ENCODE results near the gene OCIAD2. TPM values are rescaled to one million over a fixed set of nuclear protein-coding genes. Genes with fewer than 3 reads are reported as not detected.
A peak's percentile ranks its signal among the peaks of the same experiment; 100 is the strongest.
"Not testable (repeated sequence)": the region's sequence is repeated elsewhere in the genome, so short reads cannot be mapped to it uniquely, and the experiment has no call there.

The OCIAD2 gene
- total RNA-seq, 1 donor: 7.6 TPM

GRCh38 chr4:48931459-48931858 is 24.9 kb upstream of the OCIAD2 start:
- Histone ChIP-seq H3K4me1 (ENCODE audit: insufficient read depth, low read length) (no peaks in the 10 kb centered on the region), H3K4me3 (ENCODE audit: insufficient read depth, low read length) (no peak overlapping the region), H3K36me3 (ENCODE audit: insufficient read depth, low read length) (no peaks in the 10 kb centered on the region), H3K27ac (ENCODE audit: low read depth, low read length) (no peak overlapping the region), H3K27me3 (ENCODE audit: insufficient read depth, low read length) (no peaks in the 10 kb centered on the region), H3K9me3 (ENCODE audit: low read depth, low read length) (no peaks in the 10 kb centered on the region), H3K4me2 (ENCODE audit: insufficient read depth, low read length) (no peak overlapping the region), H3K79me2 (ENCODE audit: insufficient read depth, low read length) (no peaks in the 10 kb centered on the region), H2AFZ (ENCODE audit: low read length) (no peak overlapping the region), H4K20me1 (ENCODE audit: insufficient read depth, low read length) (no peaks in the 10 kb centered on the region)
- DNase-seq (ENCODE audit: insufficient read length, low spot score, missing footprints): no peak
- peak; percentile 16 for TF ChIP-seq CTCF (IDR thresholded peaks at IDR 0.05; ENCODE audit: extremely low read depth, low read depth, low read length)

GRCh38 chr4:48930654-48931053 is 24.1 kb upstream of the OCIAD2 start:
- H3K27ac ChIP-seq (ENCODE audit: low read depth, low read length): no peak overlapping the region
- DNase-seq (ENCODE audit: insufficient read length, low spot score, missing footprints): no peak

GRCh38 chr4:48924416-48924815 is 17.8 kb upstream of the OCIAD2 start:
- Histone ChIP-seq H3K27ac (ENCODE audit: low read depth, low read length) (no peak overlapping the region), H3K27me3 (ENCODE audit: insufficient read depth, low read length) (no peaks in the 10 kb centered on the region), H3K4me1 (ENCODE audit: insufficient read depth, low read length) (no peaks in the 10 kb centered on the region), H2AFZ (ENCODE audit: low read length) (no peak overlapping the region), H3K79me2 (ENCODE audit: insufficient read depth, low read length) (no peaks in the 10 kb centered on the region), H3K4me3 (ENCODE audit: insufficient read depth, low read length) (no peak overlapping the region), H3K9me3 (ENCODE audit: low read depth, low read length) (no peaks in the 10 kb centered on the region), H3K36me3 (ENCODE audit: insufficient read depth, low read length) (no peaks in the 10 kb centered on the region), H4K20me1 (ENCODE audit: insufficient read depth, low read length) (no peaks in the 10 kb centered on the region), H3K4me2 (ENCODE audit: insufficient read depth, low read length) (no peak overlapping the region)
- TF ChIP-seq CTCF (IDR thresholded peaks at IDR 0.05; ENCODE audit: extremely low read depth, low read depth, low read length): no peak
- DNase-seq (ENCODE audit: insufficient read length, low spot score, missing footprints): no peak

More at GRCh38 chr4:48930654-48931053, 24.1 kb upstream of the OCIAD2 start:
- no peak overlapping the region for H3K4me2 ChIP-seq (ENCODE audit: insufficient read depth, low read length)
- no peaks in the 10 kb centered on the region for H3K36me3 ChIP-seq (ENCODE audit: insufficient read depth, low read length)
- no peaks in the 10 kb centered on the region for H3K4me1 ChIP-seq (ENCODE audit: insufficient read depth, low read length)
- H2AFZ ChIP-seq (ENCODE audit: low read length): no peak overlapping the region
- no peaks in the 10 kb centered on the region for H3K79me2 ChIP-seq (ENCODE audit: insufficient read depth, low read length)
- H4K20me1 ChIP-seq (ENCODE audit: insufficient read depth, low read length): no peaks in the 10 kb centered on the region
- H3K4me3 ChIP-seq (ENCODE audit: insufficient read depth, low read length): no peak overlapping the region
- no peak for TF ChIP-seq CTCF (IDR thresholded peaks at IDR 0.05; ENCODE audit: extremely low read depth, low read depth, low read length)
- H3K27me3 ChIP-seq (ENCODE audit: insufficient read depth, low read length): no peaks in the 10 kb centered on the region
- H3K9me3 ChIP-seq (ENCODE audit: low read depth, low read length): no peaks in the 10 kb centered on the region

- H3K79me2 ChIP-seq (ENCODE audit: insufficient read depth, low read length); H3K36me3 ChIP-seq (ENCODE audit: insufficient read depth, low read length); H3K27me3 ChIP-seq (ENCODE audit: insufficient read depth, low read length); H3K4me3 ChIP-seq (ENCODE audit: insufficient read depth, low read length); H2AFZ ChIP-seq (ENCODE audit: low read length); H3K27ac ChIP-seq (ENCODE audit: low read depth, low read length); H4K20me1 ChIP-seq (ENCODE audit: insufficient read depth, low read length); DNase-seq (ENCODE audit: insufficient read length, low spot score, missing footprints); H3K4me1 ChIP-seq (ENCODE audit: insufficient read depth, low read length); H3K4me2 ChIP-seq (ENCODE audit: insufficient read depth, low read length); H3K9me3 ChIP-seq (ENCODE audit: low read depth, low read length): not testable (repeated sequence)
Observed at GRCh38 chr4:48923065-48923464, 16.5 kb upstream of the OCIAD2 start.
